ENCODE data around the gene TEKTIP1. TPM values are rescaled to one million over a fixed set of nuclear protein-coding genes. Genes with fewer than 3 reads are reported as not detected.

Gene TEKTIP1
- total and polyA plus RNA-seq, 2 experiments from 2014 or later = 5.4 to 5.9 TPM

GRCh38 chr19:3551792-3552095 lies 12.8 kb downstream of the TEKTIP1 start:
- Histone ChIP-seq H3K27me3 (no peaks in the 10 kb centered on the region), H3K4me1 (ENCODE audit: low read depth) (no peaks in the 10 kb centered on the region), H3K27ac (no peak overlapping the region), H3K4me3 (no peak overlapping the region), H3K9me3 (ENCODE audit: low read depth) (no peaks in the 10 kb centered on the region), H3K36me3 (no peaks in the 10 kb centered on the region)
- no peak for TF ChIP-seq CTCF (IDR thresholded peaks at IDR 0.05; ENCODE audit: low read depth, low read length)
- DNase-seq (ENCODE audit: low read depth in 1 of 2, low spot score in 1 of 2) = no peak

GRCh38 chr19:3554254-3555083 lies 15.5 kb downstream of the TEKTIP1 start:
- Histone ChIP-seq H3K4me1 (ENCODE audit: low read depth) (no peaks in the 10 kb centered on the region), H3K4me3 (no peak overlapping the region), H3K9me3 (ENCODE audit: low read depth) (no peaks in the 10 kb centered on the region), H3K27ac (no peak overlapping the region), H3K27me3 (no peaks in the 10 kb centered on the region), H3K36me3 (no peaks in the 10 kb centered on the region)
- DNase-seq (ENCODE audit: low read depth in 1 of 2, low spot score in 1 of 2) = no peak
- no peak for TF ChIP-seq CTCF (IDR thresholded peaks at IDR 0.05; ENCODE audit: low read depth, low read length)

GRCh38 chr19:3555653-3556422 lies 16.9 kb downstream of the TEKTIP1 start:
- no peak for DNase-seq (ENCODE audit: low read depth in 1 of 2, low spot score in 1 of 2)
- TF ChIP-seq CTCF (IDR thresholded peaks at IDR 0.05; ENCODE audit: low read depth, low read length) = no peak
- no peak overlapping the region for H3K4me3 ChIP-seq

GRCh38 chr19:3556423-3556977 lies 17.5 kb downstream of the TEKTIP1 start:
- DNase-seq (ENCODE audit: low read depth in 1 of 2, low spot score in 1 of 2) = no peak
- H3K27ac ChIP-seq = no peak overlapping the region
- no peaks in the 10 kb centered on the region for H3K9me3 ChIP-seq (ENCODE audit: low read depth)
- H3K4me1 ChIP-seq (ENCODE audit: low read depth) = no peaks in the 10 kb centered on the region
- H3K36me3 ChIP-seq = no peaks in the 10 kb centered on the region
- no peak for TF ChIP-seq CTCF (IDR thresholded peaks at IDR 0.05; ENCODE audit: low read depth, low read length)
- H3K4me3 ChIP-seq = peak overlapping the region; percentile 66
- H3K27me3 ChIP-seq = no peaks in the 10 kb centered on the region

More at GRCh38 chr19:3555653-3556422, 16.9 kb downstream of the TEKTIP1 start:
- H3K36me3 ChIP-seq = no peaks in the 10 kb centered on the region
- no peaks in the 10 kb centered on the region for H3K27me3 ChIP-seq
- no peaks in the 10 kb centered on the region for H3K4me1 ChIP-seq (ENCODE audit: low read depth)
- H3K9me3 ChIP-seq (ENCODE audit: low read depth) = no peaks in the 10 kb centered on the region
- H3K27ac ChIP-seq = no peak overlapping the region

- Histone ChIP-seq H3K27ac (no peak overlapping the region), H3K4me1 (ENCODE audit: low read depth) (no peaks in the 10 kb centered on the region), H3K4me3 (peak overlapping the region; percentile 66), H3K9me3 (ENCODE audit: low read depth) (no peaks in the 10 kb centered on the region), H3K36me3 (no peaks in the 10 kb centered on the region), H3K27me3 (no peaks in the 10 kb centered on the region)
- peak; percentile 23 to 41 for DNase-seq (ENCODE audit: low read depth in 1 of 2, low spot score in 1 of 2)
- TF ChIP-seq CTCF (IDR thresholded peaks at IDR 0.05; ENCODE audit: low read depth, low read length) = no peak
These were observed 18.0 kb downstream of the TEKTIP1 start for GRCh38 chr19:3556978-3557460.

Data from cardiac muscle cell (in vitro differentiated cells and primary cell).